Activated CD4-positive, alpha-beta T cell treated with anti-CD3 and anti-CD28 coated beads, Interleukin-2, amount 10 ng/mL, durations not matched to agents 7 days and 5 days (primary cell): Measurements from ENCODE around the gene SLC16A14. TPM values are rescaled to one million over a fixed set of nuclear protein-coding genes. Genes with fewer than 3 reads are reported as not detected.

ENCODE experiments used
- CTCF ChIA-PET: fragments of 350-600 bp; sonication (Branson Sonifier 250); formaldehyde crosslinking; loops from one replicate; lab custom pipeline; 2021; ENCODE audit warnings: antibody characterized with exemption; lab: Charles Lee
- POLR2A ChIA-PET: fragments of 350-600 bp; sonication (Branson Sonifier 250); formaldehyde crosslinking; loops from one replicate; lab custom pipeline; 2021; ENCODE audit warnings: antibody characterized with exemption; lab: Charles Lee
- DNase-seq: peaks from one replicate; pipeline ENCODE4 v3.0.0-alpha.2; 2020
- H3K27ac Mint-ChIP-seq: one replicate; pipeline ENCODE4 v1.8.0; 2021; ENCODE audit warnings: mild to moderate bottlenecking, moderate library complexity, mixed read lengths
- H3K27me3 Mint-ChIP-seq: one replicate; pipeline ENCODE4 v1.8.0; 2021; ENCODE audit warnings: mixed read lengths
- H3K36me3 Mint-ChIP-seq: one replicate; pipeline ENCODE4 v1.8.0; 2021; ENCODE audit warnings: low read depth, mixed read lengths
- H3K4me1 Mint-ChIP-seq: one replicate; pipeline ENCODE4 v1.8.0; 2021; ENCODE audit warnings: mixed read lengths
- H3K4me3 Mint-ChIP-seq: one replicate; pipeline ENCODE4 v1.8.0; 2021; ENCODE audit warnings: mild to moderate bottlenecking, moderate library complexity, mixed read lengths
- H3K9me3 Mint-ChIP-seq: one replicate; pipeline ENCODE4 v1.8.0; 2021; ENCODE audit warnings: mixed read lengths
- total RNA-seq, 2 experiments: library from RNA; stranded (reverse); gene quantifications; one replicate each; pipeline ENCODE4 v1.2.3, GENCODE V29; 2021

SLC16A14 gene
- total RNA-seq, 2 experiments from 2014 or later = 0.08 to 0.27 TPM

DNA sequence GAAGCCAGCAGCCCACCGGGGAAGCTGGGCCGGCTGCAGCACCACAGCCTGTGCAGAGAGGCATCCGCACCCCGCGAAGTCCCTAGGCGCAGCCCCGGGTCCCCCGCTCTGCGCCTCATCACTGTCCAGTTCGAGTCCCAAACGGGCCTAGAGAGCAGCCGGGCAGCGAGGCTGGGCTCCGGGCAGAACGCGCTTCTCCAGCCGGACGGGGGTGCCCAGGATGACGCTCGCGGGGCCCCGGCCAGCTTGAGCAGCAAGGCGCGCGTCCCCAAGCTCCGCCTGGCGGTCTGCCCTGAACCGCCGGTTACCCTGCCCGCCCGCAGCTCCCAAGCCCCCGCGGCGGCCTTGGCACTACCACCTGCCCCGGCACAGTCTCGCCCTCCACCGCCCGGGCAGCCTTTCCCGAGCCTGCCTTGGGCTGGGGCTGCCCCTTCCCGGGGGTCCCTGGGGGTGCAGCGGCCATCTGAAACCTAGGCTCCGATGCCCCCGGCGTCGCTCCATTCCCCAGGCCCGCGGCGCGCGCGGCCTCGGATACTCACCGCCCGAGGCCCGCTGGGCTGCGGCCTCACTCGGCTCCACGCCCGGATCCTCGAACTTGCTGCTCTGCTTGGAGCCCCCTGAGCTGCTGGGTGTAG is 591 bp downstream of the SLC16A14 start:
- H3K27ac Mint-ChIP-seq = no peak overlapping the region
- DNase-seq = peak; percentile 33
- H3K9me3 Mint-ChIP-seq = no peaks in the 10 kb centered on the region
- H3K4me3 Mint-ChIP-seq = peak overlapping the region; percentile 72
- H3K27me3 Mint-ChIP-seq = peaks cover 25% of the 10 kb centered on the region
- H3K36me3 Mint-ChIP-seq = no peaks in the 10 kb centered on the region
- ChIA-PET CTCF (interaction anchor here (0.8 to 2.6 kb wide), 9 partner anchors 14 to 254 kb away, joined by 3 to 11 read pairs (median 5); no protein-coding TSS in a partner anchor), POLR2A (no interaction called here)
- peaks cover 16% of the 10 kb centered on the region for H3K4me1 Mint-ChIP-seq

DNA sequence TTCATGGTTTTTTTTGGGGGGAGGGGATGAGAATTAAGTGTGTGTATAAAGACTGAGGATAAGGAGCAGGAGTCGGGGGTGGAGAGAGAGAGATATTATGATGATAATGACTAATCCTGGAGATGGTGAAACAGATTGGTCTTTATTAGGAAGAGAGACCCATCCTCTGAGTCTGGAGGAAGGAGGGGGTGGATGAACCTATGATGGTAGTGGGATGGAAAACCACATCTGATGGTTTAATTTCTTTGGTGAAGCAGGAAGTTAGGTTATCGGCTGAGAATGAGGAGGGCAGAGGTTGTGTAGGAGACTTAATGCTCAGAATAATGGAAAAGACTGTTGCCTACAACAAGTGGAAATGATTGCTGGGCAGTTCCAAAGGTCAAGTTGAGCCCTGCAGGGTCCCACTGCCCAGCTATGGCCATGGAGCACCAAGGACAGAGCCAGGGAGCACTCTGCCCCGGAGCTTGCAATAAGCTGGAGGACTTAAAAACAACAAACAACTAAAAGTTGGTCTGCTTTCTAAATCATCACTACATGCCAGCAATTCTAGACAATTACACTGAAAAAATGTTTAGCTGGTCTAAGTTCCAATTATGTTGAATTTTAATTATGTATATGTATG is 7.9 kb downstream of the SLC16A14 start:
- no peaks in the 10 kb centered on the region for H3K36me3 Mint-ChIP-seq
- H3K9me3 Mint-ChIP-seq = peaks cover 7% of the 10 kb centered on the region
- H3K27ac Mint-ChIP-seq = no peak overlapping the region
- DNase-seq = no peak
- ChIA-PET POLR2A (no interaction called here), CTCF (interaction anchor here (0.7 to 1.3 kb wide), 2 partner anchors 14 to 16 kb away, joined by 3 to 6 read pairs; no protein-coding TSS in a partner anchor)
- H3K4me1 Mint-ChIP-seq = peaks cover 11% of the 10 kb centered on the region
- H3K27me3 Mint-ChIP-seq = no peaks in the 10 kb centered on the region
- H3K4me3 Mint-ChIP-seq = no peak overlapping the region

GRCh38 chr2:230053753-230054478 is 14.8 kb downstream of the SLC16A14 start:
- H3K4me3 Mint-ChIP-seq = no peak overlapping the region
- no peaks in the 10 kb centered on the region for H3K27me3 Mint-ChIP-seq
- no peaks in the 10 kb centered on the region for H3K9me3 Mint-ChIP-seq
- peak overlapping the region; percentile 16 for H3K27ac Mint-ChIP-seq
- DNase-seq = no peak
- no peaks in the 10 kb centered on the region for H3K4me1 Mint-ChIP-seq
- H3K36me3 Mint-ChIP-seq = no peaks in the 10 kb centered on the region
- CTCF ChIA-PET = interaction anchor here (0.7 to 1.4 kb wide), 2 partner anchors 10 to 14 kb away, joined by 5 to 9 read pairs; partner anchors contain the start of gene SLC16A14
- POLR2A ChIA-PET = no interaction called here

- ChIA-PET CTCF (interaction anchor here (2.3 kb wide), 1 partner anchor 15 kb away, joined by 11 read pairs; no protein-coding TSS in a partner anchor), POLR2A (no interaction called here)
- Mint-ChIP-seq H3K27me3 (no peaks in the 10 kb centered on the region), H3K27ac (no peak overlapping the region), H3K36me3 (no peaks in the 10 kb centered on the region), H3K9me3 (no peaks in the 10 kb centered on the region), H3K4me1 (no peaks in the 10 kb centered on the region), H3K4me3 (no peak overlapping the region)
- no peak for DNase-seq
Measured at GRCh38 chr2:230052299-230052698, 16.4 kb downstream of the SLC16A14 start.

DNA sequence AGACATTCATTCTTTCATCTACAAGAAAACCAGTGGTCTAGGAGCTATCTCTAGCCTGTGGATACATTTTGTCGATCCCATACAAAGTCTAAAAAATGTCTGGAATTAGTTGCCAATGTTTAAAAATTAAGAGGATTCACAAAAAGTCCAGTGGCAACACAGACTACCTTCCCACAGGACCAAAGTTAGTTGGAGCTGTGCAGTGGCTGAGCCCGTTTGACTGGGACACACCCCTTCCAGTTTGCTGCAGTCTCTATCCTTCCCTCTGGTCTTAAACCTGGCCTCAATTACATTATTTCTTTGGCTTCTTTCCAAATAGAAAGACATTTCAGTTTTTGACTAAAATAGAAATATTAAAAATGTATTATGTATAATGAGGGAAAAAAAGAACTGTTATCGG is 18.6 kb downstream of the SLC16A14 start:
- POLR2A ChIA-PET = no interaction called here

DNA sequence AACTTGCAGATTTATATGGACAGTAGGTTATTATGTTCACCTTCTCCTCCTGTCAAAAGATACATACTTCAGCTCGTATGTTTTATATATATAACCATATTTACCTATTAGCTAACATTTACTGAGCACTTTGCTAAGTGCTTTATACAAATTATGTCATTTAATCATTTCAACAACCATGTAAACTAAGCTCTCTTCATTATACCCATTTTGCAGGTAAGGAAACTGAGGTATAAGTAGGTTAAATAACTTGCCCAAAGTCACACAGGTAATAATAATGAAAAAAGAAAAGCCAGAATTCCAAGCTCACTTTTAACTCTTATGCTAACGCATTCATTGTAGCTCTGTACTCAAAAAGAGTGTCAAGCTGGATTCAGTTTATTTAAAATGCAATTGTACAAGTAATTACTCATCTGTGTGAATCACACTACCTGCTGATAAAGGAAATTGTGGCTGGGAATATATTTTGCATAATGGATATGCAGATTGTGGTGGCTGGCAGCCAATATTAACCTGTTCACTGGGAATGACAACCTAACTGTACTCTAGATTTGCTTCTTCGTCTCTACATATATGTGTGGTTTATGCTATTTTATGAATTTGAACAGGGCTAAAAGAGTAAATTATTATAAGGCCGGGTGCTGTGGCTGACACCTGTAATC is 20.6 kb downstream of the SLC16A14 start:
- H3K36me3 Mint-ChIP-seq = no peaks in the 10 kb centered on the region
- no peaks in the 10 kb centered on the region for H3K4me1 Mint-ChIP-seq
- H3K4me3 Mint-ChIP-seq = no peak overlapping the region
- no peak overlapping the region for H3K27ac Mint-ChIP-seq
- ChIA-PET POLR2A (no interaction called here), CTCF (no interaction called here)
- DNase-seq = no peak
- no peaks in the 10 kb centered on the region for H3K27me3 Mint-ChIP-seq
- no peaks in the 10 kb centered on the region for H3K9me3 Mint-ChIP-seq

More for the DNA sequence above, 18.6 kb downstream of the SLC16A14 start:
- no peak overlapping the region for H3K4me3 Mint-ChIP-seq
- no peaks in the 10 kb centered on the region for H3K9me3 Mint-ChIP-seq
- DNase-seq = no peak
- no peaks in the 10 kb centered on the region for H3K27me3 Mint-ChIP-seq
- CTCF ChIA-PET = interaction anchor here (0.6 to 2.0 kb wide), 3 partner anchors 14 to 577 kb away, joined by 3 to 7 read pairs (median 3); no protein-coding TSS in a partner anchor
- no peak overlapping the region for H3K27ac Mint-ChIP-seq
- no peaks in the 10 kb centered on the region for H3K36me3 Mint-ChIP-seq
- no peaks in the 10 kb centered on the region for H3K4me1 Mint-ChIP-seq

DNA sequence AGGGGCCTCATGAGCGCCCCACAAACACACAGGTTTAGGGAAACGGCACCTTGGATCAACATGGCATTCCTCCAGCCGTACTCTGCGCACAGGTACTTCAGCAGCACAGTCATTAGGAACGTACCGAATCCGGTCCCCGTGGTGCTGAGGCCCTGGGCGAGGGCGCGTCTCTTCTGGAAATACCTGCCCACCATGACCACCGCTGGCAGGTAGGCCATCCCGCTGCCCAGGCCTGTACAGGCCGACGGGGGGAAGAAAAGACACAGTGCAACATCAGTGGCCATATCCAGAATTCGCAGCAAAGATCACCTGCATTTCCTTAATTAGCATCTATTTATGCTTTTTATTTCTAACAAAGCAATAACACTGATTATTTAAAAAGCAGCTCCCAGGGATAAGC is 22.2 kb downstream of the SLC16A14 start:
- Mint-ChIP-seq H3K27ac (no peak overlapping the region), H3K4me1 (no peaks in the 10 kb centered on the region), H3K27me3 (no peaks in the 10 kb centered on the region), H3K36me3 (no peaks in the 10 kb centered on the region), H3K4me3 (no peak overlapping the region), H3K9me3 (no peaks in the 10 kb centered on the region)
- CTCF ChIA-PET = interaction anchor here (0.5 kb wide), 1 partner anchor 14 kb away, joined by 3 read pairs; no protein-coding TSS in a partner anchor
- DNase-seq = no peak
- POLR2A ChIA-PET = no interaction called here

GRCh38 chr2:230043461-230043860 is 25.3 kb downstream of the SLC16A14 start:
- CTCF ChIA-PET = interaction anchor here (0.9 kb wide), 1 partner anchor 23 kb away, joined by 3 read pairs; no protein-coding TSS in a partner anchor
- H3K27me3 Mint-ChIP-seq = peaks cover 2% of the 10 kb centered on the region
- H3K27ac Mint-ChIP-seq = no peak overlapping the region
- H3K4me3 Mint-ChIP-seq = no peak overlapping the region
- no peaks in the 10 kb centered on the region for H3K4me1 Mint-ChIP-seq
- no peaks in the 10 kb centered on the region for H3K36me3 Mint-ChIP-seq
- POLR2A ChIA-PET = no interaction called here
- no peaks in the 10 kb centered on the region for H3K9me3 Mint-ChIP-seq
- no peak for DNase-seq

DNA sequence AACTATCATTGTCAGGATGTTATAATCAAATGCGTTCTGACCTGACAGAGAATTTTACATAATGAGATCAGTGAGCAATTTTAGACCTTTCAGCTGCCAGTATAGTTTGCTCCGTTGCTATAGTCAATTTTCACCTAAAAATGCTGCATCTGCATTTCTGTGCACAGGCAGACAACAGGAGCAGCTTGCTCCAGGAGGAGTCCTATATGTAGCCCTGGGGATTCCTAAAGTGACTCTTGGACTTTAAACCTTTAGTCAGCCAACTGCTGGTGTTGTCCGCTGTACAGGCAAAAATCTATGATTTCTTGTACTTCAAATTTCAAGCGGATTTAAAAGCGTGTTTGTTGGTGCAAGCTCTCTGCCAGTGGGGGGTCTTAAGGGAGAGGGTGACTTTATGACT is 25.7 kb downstream of the SLC16A14 start:
- POLR2A ChIA-PET = no interaction called here

DNA sequence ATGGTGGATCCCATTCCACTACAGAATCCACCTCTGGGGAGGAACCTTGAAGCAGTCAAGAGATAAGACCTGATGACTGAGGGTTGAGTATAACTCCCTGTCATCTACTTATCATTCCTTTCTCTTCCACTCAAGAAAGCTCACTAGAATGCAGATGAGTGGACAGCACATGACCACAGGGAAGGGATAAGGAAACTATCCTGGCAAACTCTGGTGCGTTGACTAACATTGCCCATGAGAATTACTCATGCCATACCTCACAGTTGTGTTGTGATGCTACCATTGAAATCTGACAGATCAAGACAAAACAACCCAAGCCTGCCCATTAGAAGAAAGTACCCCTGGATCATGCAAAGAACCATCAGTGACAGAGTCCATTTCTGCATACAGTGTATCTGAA is 26.5 kb downstream of the SLC16A14 start:
- Mint-ChIP-seq H3K4me1 (no peaks in the 10 kb centered on the region), H3K27me3 (peaks cover 2% of the 10 kb centered on the region), H3K27ac (no peak overlapping the region), H3K9me3 (no peaks in the 10 kb centered on the region), H3K4me3 (no peak overlapping the region), H3K36me3 (no peaks in the 10 kb centered on the region)
- no peak for DNase-seq
- CTCF ChIA-PET = interaction anchor here (0.5 kb wide), 1 partner anchor 661 kb away, joined by 6 read pairs; no protein-coding TSS in a partner anchor
- POLR2A ChIA-PET = no interaction called here

More for the DNA sequence above, 25.7 kb downstream of the SLC16A14 start:
- Mint-ChIP-seq H3K36me3 (no peaks in the 10 kb centered on the region), H3K27ac (no peak overlapping the region), H3K9me3 (no peaks in the 10 kb centered on the region), H3K4me1 (no peaks in the 10 kb centered on the region), H3K4me3 (no peak overlapping the region), H3K27me3 (peaks cover 2% of the 10 kb centered on the region)
- CTCF ChIA-PET = interaction anchor here (0.9 kb wide), 1 partner anchor 24 kb away, joined by 3 read pairs; no protein-coding TSS in a partner anchor
- DNase-seq = no peak

GRCh38 chr2:230023313-230023712 is 45.4 kb downstream of the SLC16A14 start:
- no peaks in the 10 kb centered on the region for H3K4me1 Mint-ChIP-seq
- POLR2A ChIA-PET = no interaction called here
- CTCF ChIA-PET = interaction anchor here (0.6 to 1.3 kb wide), 2 partner anchors 26 to 775 kb away, joined by 3 read pairs; no protein-coding TSS in a partner anchor

DNA sequence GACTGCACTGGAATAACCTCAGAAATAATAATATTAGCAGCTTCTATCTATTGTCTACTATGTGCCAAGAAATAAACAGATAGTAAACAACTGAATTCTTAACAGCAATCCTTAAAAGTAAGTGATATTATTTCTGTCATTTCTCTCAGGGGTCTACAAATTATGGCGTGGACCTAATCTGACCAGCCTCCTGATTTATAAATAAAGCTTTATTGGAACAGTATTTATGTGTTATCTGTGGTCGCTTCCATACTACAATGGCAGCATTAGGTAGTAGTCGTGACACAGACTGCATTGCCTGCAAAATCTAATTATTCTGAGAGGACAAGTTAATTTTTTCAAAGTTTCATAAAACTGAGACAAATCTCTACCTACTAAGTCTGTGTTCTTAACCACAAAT is 49.0 kb downstream of the SLC16A14 start:
- H3K4me1 Mint-ChIP-seq = no peaks in the 10 kb centered on the region
- ChIA-PET CTCF (interaction anchor here (0.7 to 2.1 kb wide), 2 partner anchors 11 to 17 kb away, joined by 4 to 7 read pairs; no protein-coding TSS in a partner anchor), POLR2A (no interaction called here)
- no peak overlapping the region for H3K27ac Mint-ChIP-seq
- peaks cover 5% of the 10 kb centered on the region for H3K27me3 Mint-ChIP-seq
- H3K36me3 Mint-ChIP-seq = no peaks in the 10 kb centered on the region
- DNase-seq = no peak
- no peaks in the 10 kb centered on the region for H3K9me3 Mint-ChIP-seq
- no peak overlapping the region for H3K4me3 Mint-ChIP-seq

More at GRCh38 chr2:230023313-230023712, 45.4 kb downstream of the SLC16A14 start:
- H3K4me3 Mint-ChIP-seq = no peak overlapping the region
- peaks cover 3% of the 10 kb centered on the region for H3K27me3 Mint-ChIP-seq
- no peaks in the 10 kb centered on the region for H3K9me3 Mint-ChIP-seq
- no peak for DNase-seq
- no peaks in the 10 kb centered on the region for H3K36me3 Mint-ChIP-seq
- no peak overlapping the region for H3K27ac Mint-ChIP-seq
